NCI-H526 treated with DMSO at 0.1 percent for 48 hours (cell line): ENCODE results near the gene PUS3.
"Not testable (repeated sequence)": the region's sequence is repeated elsewhere in the genome, so short reads cannot be mapped to it uniquely, and the experiment has no call there.

Experiments
- DNase-seq: peaks from one replicate; lab custom pipeline; 2025; lab: John Stamatoyannopoulos, UW

The PUS3 gene

GRCh38 chr11:125916683-125917347 is 13.8 kb upstream of the PUS3 start:
- DNase-seq, result no peak

GRCh38 chr11:125914601-125915000 is 11.6 kb upstream of the PUS3 start:
- DNase-seq, result not testable (repeated sequence)

DNA sequence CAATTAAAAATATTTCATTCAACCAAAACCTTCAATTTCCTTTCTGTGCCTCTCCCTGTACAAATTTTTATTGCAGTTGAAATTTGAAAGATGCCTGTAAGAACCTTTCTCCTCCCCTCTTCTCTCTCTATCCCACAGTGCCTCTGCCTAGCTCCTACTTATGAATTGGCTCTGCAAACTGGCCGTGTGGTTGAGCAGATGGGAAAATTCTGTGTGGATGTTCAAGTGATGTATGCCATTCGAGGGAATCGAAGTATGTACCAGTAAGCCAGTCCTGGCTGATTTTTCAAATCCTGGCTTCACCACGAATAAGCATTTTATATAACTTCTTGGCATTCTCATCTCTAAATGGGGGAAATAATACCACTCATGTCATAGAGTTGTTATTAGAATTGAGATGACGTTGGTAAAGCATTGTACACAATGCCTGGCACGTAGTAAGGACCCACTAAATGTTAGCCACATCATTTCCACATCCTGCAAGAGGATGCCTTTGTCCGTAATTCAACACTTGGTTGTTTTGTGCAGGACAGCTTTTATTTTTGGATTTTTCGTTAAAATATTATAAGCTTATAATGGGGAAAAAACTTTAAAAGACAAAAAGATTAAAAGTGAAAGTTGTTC is 7.3 kb upstream of the PUS3 start:
- DNase-seq, result no peak

DNA sequence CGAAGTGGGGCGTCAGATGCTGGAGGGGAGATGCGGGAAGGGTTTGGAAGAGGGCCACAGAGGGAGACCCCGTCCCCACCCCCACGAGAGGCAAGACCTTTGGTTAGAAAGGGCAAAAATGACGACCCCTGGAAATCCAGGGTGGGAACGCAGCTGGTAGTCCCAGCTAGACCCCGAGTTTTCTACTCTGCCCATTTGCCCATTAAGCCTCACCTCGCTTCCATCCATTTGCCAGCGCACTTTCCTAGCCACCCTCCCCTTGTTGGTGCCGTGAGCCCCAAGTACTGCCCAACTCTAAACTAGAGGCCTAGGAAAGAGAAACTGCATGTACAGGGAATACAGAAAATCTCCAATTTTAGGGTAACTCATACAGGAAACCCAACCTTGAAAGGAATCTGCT is 1.7 kb upstream of the PUS3 start:
- DNase-seq, result no peak

DNA sequence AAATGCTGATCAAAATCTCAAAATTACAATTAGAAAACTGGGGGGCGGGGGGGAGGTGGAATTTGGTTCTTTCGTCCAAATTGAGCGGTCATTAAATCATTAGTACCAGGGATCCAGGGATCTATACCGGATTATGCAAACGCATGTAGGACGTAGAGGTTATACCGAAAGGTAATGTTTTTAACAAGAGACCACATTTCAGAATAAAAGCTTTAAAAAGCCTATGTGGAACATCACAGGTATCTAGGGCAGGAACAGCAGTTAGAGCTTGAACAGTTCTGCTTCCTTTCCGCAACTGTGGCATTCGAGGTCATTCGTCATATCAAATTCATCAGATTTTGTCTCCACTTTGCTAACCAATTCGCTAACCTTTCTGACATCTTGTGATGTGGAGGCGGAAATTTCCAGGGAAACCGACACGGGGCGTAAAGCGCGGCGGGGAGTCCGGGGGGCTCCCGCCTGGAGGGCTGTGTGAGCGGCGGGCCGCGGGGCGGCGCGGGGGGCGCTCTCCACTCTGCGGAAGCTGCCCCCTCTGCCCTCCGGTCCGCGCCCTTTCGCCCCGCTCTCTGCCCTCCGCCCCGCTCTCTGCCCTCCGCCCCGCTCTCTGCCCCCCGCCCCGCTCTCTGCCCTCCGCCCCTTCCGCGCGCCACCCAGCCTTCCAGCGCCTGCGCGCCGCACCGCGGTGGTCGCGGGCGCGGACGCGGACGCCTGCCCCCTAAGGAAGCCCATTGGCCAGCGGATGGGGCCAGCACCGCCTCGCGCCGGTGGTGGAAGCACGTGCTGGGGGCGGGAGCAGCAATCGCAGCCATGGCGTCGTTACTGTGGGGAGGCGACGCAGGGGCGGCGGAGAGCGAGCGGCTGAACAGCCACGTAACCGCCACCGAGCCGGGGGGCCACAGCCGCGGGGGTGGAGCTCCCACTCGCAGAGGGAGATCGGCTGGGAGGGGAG is 979 bp upstream of the PUS3 start, which contains the start of gene DDX25:
DDX25 (plus strand) TSS at position 798 of the 949 bp plus-strand sequence; CDS start at position 808, 10 bp downstream.
- peak; percentile 75 for DNase-seq

GRCh38 chr11:125902277-125902926 is 604 bp downstream of the PUS3 start:
- DNase-seq, result no peak

- DNase-seq, result no peak
Measured at GRCh38 chr11:125901872-125902271, 1.1 kb downstream of the PUS3 start.

DNA sequence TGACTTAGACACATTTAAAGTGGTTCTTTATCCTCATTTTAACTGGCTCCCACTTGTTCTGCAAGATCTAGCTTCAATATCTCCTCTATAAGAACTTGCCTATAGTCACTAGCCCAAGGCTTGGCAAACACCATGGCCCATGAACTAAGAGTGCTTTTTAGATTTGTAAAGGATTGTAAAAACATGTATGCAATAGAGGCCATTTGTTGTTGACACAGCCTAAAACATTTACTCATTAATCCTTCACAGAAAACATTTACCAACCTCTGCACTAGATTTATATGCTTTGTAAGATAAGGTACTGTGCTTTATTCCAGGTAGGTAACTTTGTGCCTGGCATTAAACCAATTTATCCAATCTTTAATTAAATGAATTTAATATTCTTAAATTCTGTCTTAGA is 10.0 kb downstream of the PUS3 start:
- DNase-seq, result no peak

DNA sequence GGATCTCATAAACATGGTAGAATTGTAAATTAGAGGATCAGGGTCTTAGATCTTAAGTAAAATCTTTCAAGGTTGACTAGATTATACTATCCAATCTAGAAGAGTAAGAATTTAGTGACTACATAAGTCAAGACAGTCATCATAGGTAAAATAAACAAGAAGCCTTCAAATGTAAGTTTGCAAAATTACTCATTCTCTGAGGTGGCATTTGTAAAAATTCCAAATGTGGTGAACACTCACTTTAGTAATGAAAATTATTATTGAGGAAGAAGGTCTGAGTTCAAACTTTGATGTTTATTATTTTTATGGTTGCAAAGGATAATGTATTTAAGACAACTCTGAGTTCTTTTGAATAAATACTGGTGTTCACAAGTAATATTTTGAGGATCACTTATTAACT is 10.9 kb downstream of the PUS3 start:
- DNase-seq, result no peak

GRCh38 chr11:125890447-125891100 is 12.4 kb downstream of the PUS3 start:
- no peak for DNase-seq

- peak; percentile 93 for DNase-seq
Measured at GRCh38 chr11:125887373-125888324, 15.4 kb downstream of the PUS3 start, which contains the start of gene HYLS1. Gene HYLS1 (plus strand): TSS chr11:125887668. CDS start chr11:125899369, 11,701 bp downstream.

- DNase-seq, result no peak
Measured at GRCh38 chr11:125886997-125887372, 16.0 kb downstream of the PUS3 start.

- DNase-seq, result no peak
Measured at GRCh38 chr11:125883375-125883774, 19.6 kb downstream of the PUS3 start.

DNA sequence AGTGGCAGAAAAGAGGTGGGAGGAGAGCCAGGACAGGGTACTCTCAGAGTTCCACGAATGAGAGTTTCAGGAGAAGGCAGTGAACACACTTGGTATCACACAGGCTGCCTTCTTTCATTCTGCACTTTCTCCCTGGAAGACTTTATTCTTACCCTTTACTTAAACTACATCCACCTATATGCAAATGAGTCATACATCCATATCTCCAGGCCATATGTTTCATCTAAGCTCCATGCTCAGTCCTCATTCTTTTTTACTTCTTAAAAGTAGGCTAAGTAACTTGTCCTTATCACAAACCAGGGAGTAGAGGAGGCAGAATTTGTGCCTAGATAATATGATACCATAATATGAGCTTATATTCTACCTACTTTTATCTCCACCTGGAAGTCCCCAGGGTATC is 21.7 kb downstream of the PUS3 start:
- peak; percentile 39 for DNase-seq

DNA sequence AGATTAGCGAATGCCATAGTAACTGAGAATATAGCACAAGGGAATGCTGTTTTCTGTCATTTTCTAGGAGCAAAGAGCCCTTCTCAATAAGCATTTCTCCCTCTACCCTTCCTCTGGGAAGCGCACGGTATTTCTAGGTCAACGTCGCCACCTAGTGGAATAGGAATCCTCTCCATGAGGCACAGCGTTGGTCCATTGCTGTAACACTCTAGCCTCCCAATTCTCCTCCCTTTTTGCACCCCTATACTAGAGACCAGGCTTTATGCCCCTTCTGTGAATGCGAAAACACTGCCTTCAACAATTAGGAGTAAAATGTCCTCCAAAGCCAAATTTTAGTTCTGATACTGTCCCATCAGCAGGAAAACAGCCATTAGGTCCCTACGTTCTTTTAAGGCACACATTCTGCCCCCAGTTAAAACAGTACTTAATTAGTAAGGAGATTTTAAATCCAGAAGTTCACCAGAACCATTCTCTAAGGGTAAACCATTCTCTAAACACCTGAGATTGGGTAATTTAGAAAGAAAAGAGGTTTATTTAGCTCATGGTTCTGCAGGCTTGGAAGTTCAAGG is 28.4 kb downstream of the PUS3 start:
- peak; percentile 97 for DNase-seq

- DNase-seq, result peak; percentile 69
Measured at GRCh38 chr11:125873881-125874555, 29.0 kb downstream of the PUS3 start.

DNA sequence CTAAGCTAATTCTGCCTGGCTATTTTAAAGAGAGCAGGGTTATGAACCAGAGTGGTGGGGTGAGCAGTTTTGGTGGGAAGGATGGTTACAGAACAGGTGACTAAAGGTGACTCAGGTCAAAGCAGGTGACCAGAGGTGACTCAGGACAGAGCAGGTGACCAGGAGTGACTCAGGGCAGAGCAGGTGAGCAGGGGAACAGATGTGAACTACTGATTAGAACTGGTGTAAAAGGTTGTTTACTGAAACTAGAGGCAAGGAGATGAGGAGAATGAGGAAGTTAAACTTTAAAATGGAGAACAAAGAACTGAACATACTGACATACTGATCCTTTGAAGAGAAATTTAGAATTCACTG is 30.9 kb downstream of the PUS3 start:
- no peak for DNase-seq

GRCh38 chr11:125871391-125872137 is 31.4 kb downstream of the PUS3 start:
- DNase-seq, result peak; percentile 75

GRCh38 chr11:125869521-125869920 is 33.5 kb downstream of the PUS3 start:
- no peak for DNase-seq
